Natural killer cell (primary cell): ENCODE measurements around the gene CD163. TPM values are rescaled to one million over a fixed set of nuclear protein-coding genes. Genes with fewer than 3 reads are reported as not detected.

ENCODE experiments used
- ATAC-seq, 3 donors: fragments of 150-1000 bp in 2 of 3; fragments of 200-7000 bp in 1 of 3; cut with Tn5 transposase; 1 replicate in 1 of 3; 2 replicates in 2 of 3; pipeline ENCODE4 v1.10.0; 2021; ENCODE audit warnings: mild to moderate bottlenecking in 2 of 3, moderate library complexity in 2 of 3
- DNase-seq, 2 donors: peaks; one replicate each; pipeline versions ENCODE4 v3.0.0 to v3.0.0-alpha.2; 2013 to 2021; ENCODE audit warnings: mixed read lengths in 1 of 2
- H3K27ac ChIP-seq: one replicate; pipeline ENCODE4 v1.5.1; 2013; ENCODE audit warnings: mild to moderate bottlenecking, low read length
- H3K27me3 ChIP-seq: one replicate; pipeline ENCODE4 v1.6.1; 2013; ENCODE audit warnings: low read length; ENCODE audit not compliant: control insufficient read depth, insufficient read depth
- H3K36me3 ChIP-seq: one replicate; pipeline ENCODE4 v1.6.1; 2013; ENCODE audit warnings: low read length; ENCODE audit not compliant: control insufficient read depth, insufficient read depth
- H3K4me1 ChIP-seq: one replicate; pipeline ENCODE4 v1.6.1; 2013; ENCODE audit warnings: low read length; ENCODE audit not compliant: control insufficient read depth, insufficient read depth
- H3K4me3 ChIP-seq: one replicate; pipeline ENCODE4 v1.5.1; 2013; ENCODE audit warnings: low read length
- H3K9me3 ChIP-seq: one replicate; pipeline ENCODE4 v1.6.1; 2013; ENCODE audit warnings: low read length; ENCODE audit not compliant: control insufficient read depth, insufficient read depth
- H3K27ac Mint-ChIP-seq, 2 donors: one replicate each; pipeline ENCODE4 v1.8.0; 2022; ENCODE audit warnings: mild to moderate bottlenecking in 2 of 2, mixed read lengths in 2 of 2, moderate library complexity in 1 of 2
- H3K27me3 Mint-ChIP-seq, 2 donors: one replicate each; pipeline ENCODE4 v1.8.0; 2022; ENCODE audit warnings: low read depth in 2 of 2, mixed read lengths in 2 of 2
- H3K36me3 Mint-ChIP-seq: one replicate; pipeline ENCODE4 v1.8.0; 2022; ENCODE audit warnings: mixed read lengths
- H3K4me1 Mint-ChIP-seq, 2 donors: one replicate each; pipeline ENCODE4 v1.8.0; 2022; ENCODE audit warnings: mixed read lengths in 2 of 2
- H3K4me3 Mint-ChIP-seq: one replicate; pipeline ENCODE4 v1.8.0; 2022; ENCODE audit warnings: mild to moderate bottlenecking, moderate library complexity, mixed read lengths
- H3K9me3 Mint-ChIP-seq, 2 donors: one replicate each; pipeline ENCODE4 v1.8.0; 2022; ENCODE audit warnings: mixed read lengths in 2 of 2
- CTCF ChIP-seq: fragments of 200-600 bp; IDR thresholded peaks from one replicate; pipeline ENCODE4 v1.8.0; 2022; ENCODE audit warnings: antibody characterized with exemption
- WGBS: methylation state at CpG from one replicate; pipeline ENCODE4 v1.1.7; 2013; ENCODE audit warnings: missing lambda C conversion rate; ENCODE audit not compliant: insufficient coverage; 5-methylcytosine and 5-hydroxymethylcytosine counted together
- intact Hi-C: fragments of 100-400 bp; cut with micrococcal nuclease; formaldehyde crosslinking; loops from one replicate; pipeline ENCODE4 v1.14.2; 2022
- total RNA-seq, 4 donors: library from RNA; stranded (reverse); fragments of 120-200 nt in 1 of 4; gene quantifications; one replicate each; pipeline versions ENCODE4 v1.2.3 to v1.2.4, GENCODE V29; 2013 to 2022

The CD163 gene
- 1 to 10 TPM in 2 of 3 donors, under 1 TPM in 1; 0.45 to 2.9 (median 2.1) TPM for total RNA-seq
- total RNA-seq (2013): 3.6 TPM

GRCh38 chr12:7503686-7504415, at the start of gene CD163:
Gene CD163 (minus strand): TSS chr12:7503777. CDS start chr12:7503690, 87 bp downstream.
- Histone ChIP-seq H3K4me3 (no peak within 1 kb of the TSS), H3K36me3 (no peaks in the 10 kb centered on the region), H3K9me3 (no peaks in the 10 kb centered on the region), H3K27me3 (no peaks in the 10 kb centered on the region), H3K4me1 (no peaks in the 10 kb centered on the region), H3K27ac (no peak within 1 kb of the TSS)
- peaks cover 0 to under 1% of the 10 kb centered on the region in 2 donors for H3K9me3 Mint-ChIP-seq
- no peaks in the 10 kb centered on the region for H3K36me3 Mint-ChIP-seq
- 82% methylated on average over 1 of the region's 2 CpGs for WGBS
- no peaks in the 10 kb centered on the region for H3K4me1 Mint-ChIP-seq
- H3K4me3 Mint-ChIP-seq: no peak within 1 kb of the TSS
- H3K27me3 Mint-ChIP-seq: peaks cover 18 to 46% of the 10 kb centered on the region in 2 donors
- ATAC-seq: no peak
- intact Hi-C loops: no loop called here
- TF ChIP-seq CTCF: no peak
- DNase-seq: no peak
- no peak within 1 kb of the TSS for H3K27ac Mint-ChIP-seq

- Mint-ChIP-seq H3K36me3 (no peaks in the 10 kb centered on the region), H3K27me3 (peaks cover 17 to 48% of the 10 kb centered on the region in 2 donors), H3K4me3 (no peak overlapping the region), H3K4me1 (no peaks in the 10 kb centered on the region), H3K27ac (no peak overlapping the region), H3K9me3 (peaks cover 0 to 2% of the 10 kb centered on the region in 2 donors)
- intact Hi-C loops: no loop called here
- no peak overlapping the region for H3K4me3 ChIP-seq
- DNase-seq (no peak), ATAC-seq (no peak)
- H3K4me1 ChIP-seq: no peaks in the 10 kb centered on the region
- no peak overlapping the region for H3K27ac ChIP-seq
- H3K36me3 ChIP-seq: no peaks in the 10 kb centered on the region
- H3K9me3 ChIP-seq: no peaks in the 10 kb centered on the region
- H3K27me3 ChIP-seq: no peaks in the 10 kb centered on the region
- no peak for TF ChIP-seq CTCF
These were observed 39.2 kb upstream of the CD163 start for GRCh38 chr12:7542813-7543212.

- H3K4me3 ChIP-seq: no peak overlapping the region
- H3K9me3 Mint-ChIP-seq: peaks cover 0 to 2% of the 10 kb centered on the region in 2 donors
- H3K4me3 Mint-ChIP-seq: no peak overlapping the region
- H3K4me1 ChIP-seq: no peaks in the 10 kb centered on the region
- intact Hi-C loops: no loop called here
- H3K4me1 Mint-ChIP-seq: no peaks in the 10 kb centered on the region
- H3K27ac ChIP-seq: no peak overlapping the region
- no peaks in the 10 kb centered on the region for H3K9me3 ChIP-seq
- 76% methylated on average over 8 of the region's 8 CpGs for WGBS
- peaks cover 21 to 55% of the 10 kb centered on the region in 2 donors for H3K27me3 Mint-ChIP-seq
- no peaks in the 10 kb centered on the region for H3K27me3 ChIP-seq
- no peaks in the 10 kb centered on the region for H3K36me3 ChIP-seq
- no peak overlapping the region for H3K27ac Mint-ChIP-seq
- DNase-seq (no peak), ATAC-seq (no peak)
- no peak for TF ChIP-seq CTCF
- H3K36me3 Mint-ChIP-seq: no peaks in the 10 kb centered on the region
These were observed 38.5 kb upstream of the CD163 start for GRCh38 chr12:7542046-7542445.

GRCh38 chr12:7514416-7514815, 10.8 kb upstream of the CD163 start:
- DNase-seq (no peak), ATAC-seq (no peak)
- Mint-ChIP-seq H3K27me3 (peaks cover 8 to 23% of the 10 kb centered on the region in 2 donors), H3K36me3 (no peaks in the 10 kb centered on the region), H3K9me3 (no peaks in the 10 kb centered on the region), H3K27ac (no peak overlapping the region), H3K4me1 (no peaks in the 10 kb centered on the region), H3K4me3 (no peak overlapping the region)
- Histone ChIP-seq H3K9me3 (no peaks in the 10 kb centered on the region), H3K36me3 (no peaks in the 10 kb centered on the region), H3K27me3 (no peaks in the 10 kb centered on the region), H3K4me1 (no peaks in the 10 kb centered on the region), H3K27ac (no peak overlapping the region), H3K4me3 (no peak overlapping the region)
- WGBS: 94% methylated on average over 8 of the region's 8 CpGs
- TF ChIP-seq CTCF: no peak
- intact Hi-C loops: no loop called here
